ENCODE data around the gene STOML2. TPM values are rescaled to one million over a fixed set of nuclear protein-coding genes. Genes with fewer than 3 reads are reported as not detected.

Gene STOML2
- polyA plus RNA-seq, 1 donor (not counting 4 experiments of a cell fraction or from before 2014, with no cell fraction given) = 149 TPM

DNA sequence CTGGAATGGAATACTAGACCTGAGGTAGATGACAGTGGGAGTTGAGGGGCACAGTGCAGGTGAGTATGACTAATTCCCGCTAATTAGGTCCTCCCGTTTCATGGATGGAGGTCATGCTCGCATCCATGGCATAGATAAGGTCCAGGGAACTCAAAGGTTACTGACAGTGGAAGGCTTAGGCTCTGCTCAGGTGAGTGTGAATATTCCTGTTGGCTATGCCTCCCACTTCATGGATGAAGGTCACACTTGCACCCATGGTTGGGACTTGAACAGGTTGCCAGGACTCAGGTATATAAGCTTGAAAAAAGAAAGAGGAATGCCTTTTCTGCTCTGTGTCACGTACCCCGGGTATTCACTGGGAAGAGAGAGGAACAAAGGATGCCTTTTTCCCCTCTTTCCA is 39.1 kb upstream of the STOML2 start:
- Histone ChIP-seq H3K36me3 (ENCODE audit: control insufficient read depth in 2 of 2, extremely low read depth in 1 of 2, insufficient read depth in 2 of 2, low read length in 2 of 2) (no peaks in the 10 kb centered on the region), H3K4me3 (ENCODE audit: control insufficient read depth in 2 of 3, extremely low read depth in 1 of 3, insufficient read depth in 2 of 3, low read depth in 1 of 3, low read length in 3 of 3) (no peak overlapping the region), H3K4me2 (ENCODE audit: control insufficient read depth, extremely low read depth, insufficient read depth, low read depth, low read length) (no peak overlapping the region), H3K9ac (ENCODE audit: control insufficient read depth, extremely low read depth, insufficient read depth, low read length) (no peak overlapping the region), H3K79me2 (ENCODE audit: control insufficient read depth, insufficient read depth, low read length) (no peaks in the 10 kb centered on the region), H3K27me3 (ENCODE audit: control insufficient read depth, extremely low read depth, insufficient read depth, low read length) (no peaks in the 10 kb centered on the region), H3K27ac (ENCODE audit: control insufficient read depth, insufficient read depth, low read length) (no peak overlapping the region), H3K4me1 (ENCODE audit: control insufficient read depth, extremely low read depth, insufficient read depth, low read length) (no peaks in the 10 kb centered on the region), H2AFZ (ENCODE audit: control insufficient read depth, low read length) (no peak overlapping the region), H4K20me1 (ENCODE audit: control insufficient read depth, extremely low read depth, insufficient read depth, low read length) (no peaks in the 10 kb centered on the region), H3K9me1 (ENCODE audit: control insufficient read depth, extremely low read depth, insufficient read depth, low read length) (no peaks in the 10 kb centered on the region), H3K9me3 (ENCODE audit: control insufficient read depth, low read depth, low read length) (no peaks in the 10 kb centered on the region)
- TF ChIP-seq EZH2 (IDR thresholded peaks at IDR 0.05; ENCODE audit: low read length) = no peak
- TF ChIP-seq, protein P1, sequence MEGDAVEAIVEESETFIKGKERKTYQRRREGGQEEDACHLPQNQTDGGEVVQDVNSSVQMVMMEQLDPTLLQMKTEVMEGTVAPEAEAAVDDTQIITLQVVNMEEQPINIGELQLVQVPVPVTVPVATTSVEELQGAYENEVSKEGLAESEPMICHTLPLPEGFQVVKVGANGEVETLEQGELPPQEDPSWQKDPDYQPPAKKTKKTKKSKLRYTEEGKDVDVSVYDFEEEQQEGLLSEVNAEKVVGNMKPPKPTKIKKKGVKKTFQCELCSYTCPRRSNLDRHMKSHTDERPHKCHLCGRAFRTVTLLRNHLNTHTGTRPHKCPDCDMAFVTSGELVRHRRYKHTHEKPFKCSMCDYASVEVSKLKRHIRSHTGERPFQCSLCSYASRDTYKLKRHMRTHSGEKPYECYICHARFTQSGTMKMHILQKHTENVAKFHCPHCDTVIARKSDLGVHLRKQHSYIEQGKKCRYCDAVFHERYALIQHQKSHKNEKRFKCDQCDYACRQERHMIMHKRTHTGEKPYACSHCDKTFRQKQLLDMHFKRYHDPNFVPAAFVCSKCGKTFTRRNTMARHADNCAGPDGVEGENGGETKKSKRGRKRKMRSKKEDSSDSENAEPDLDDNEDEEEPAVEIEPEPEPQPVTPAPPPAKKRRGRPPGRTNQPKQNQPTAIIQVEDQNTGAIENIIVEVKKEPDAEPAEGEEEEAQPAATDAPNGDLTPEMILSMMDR (optimal IDR thresholded peaks at IDR 0.05 in 1 of 3, IDR thresholded peaks at IDR 0.05 in 1 of 3, conservative IDR thresholded peaks at IDR 0.05 in 1 of 3; ENCODE audit: extremely low read depth in 1 of 3, insufficient read depth in 2 of 3, low read length in 3 of 3) = no peak
- FAIRE-seq = no peak
- dilution Hi-C loops (cut with MboI; ENCODE audit: extremely low pct_ligation_motif_present, low sequenced_read_pairs) = no loop called here
- no peak for DNase-seq (ENCODE audit: low read depth, low spot score)

DNA sequence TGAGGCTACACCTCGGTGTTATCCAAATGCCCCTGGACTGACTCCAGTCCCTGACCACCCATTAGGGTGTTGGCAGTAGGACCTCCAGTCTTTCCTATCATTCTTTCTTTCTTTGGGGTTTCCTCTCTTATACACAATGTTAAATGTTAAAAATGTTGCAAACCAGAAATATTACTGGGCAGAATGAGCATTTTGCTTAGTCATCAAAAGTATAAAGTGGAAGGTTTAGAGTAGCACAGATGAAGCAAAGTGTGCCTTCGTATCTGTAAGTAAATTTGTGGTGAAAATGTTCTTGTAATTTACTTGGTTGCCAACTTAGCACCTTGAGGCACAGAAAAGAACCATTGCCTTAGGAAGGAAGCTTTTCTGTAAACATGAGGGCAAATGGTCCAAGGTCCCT is 37.2 kb upstream of the STOML2 start:
- H3K27me3 ChIP-seq (ENCODE audit: control insufficient read depth, extremely low read depth, insufficient read depth, low read length) = no peaks in the 10 kb centered on the region
- H3K36me3 ChIP-seq (ENCODE audit: control insufficient read depth in 2 of 2, extremely low read depth in 1 of 2, insufficient read depth in 2 of 2, low read length in 2 of 2) = no peaks in the 10 kb centered on the region
- no peak overlapping the region for H3K27ac ChIP-seq (ENCODE audit: control insufficient read depth, insufficient read depth, low read length)
- DNase-seq (ENCODE audit: low read depth, low spot score) = no peak
- no peak overlapping the region for H3K4me2 ChIP-seq (ENCODE audit: control insufficient read depth, extremely low read depth, insufficient read depth, low read depth, low read length)
- no peak for FAIRE-seq
- H3K9me1 ChIP-seq (ENCODE audit: control insufficient read depth, extremely low read depth, insufficient read depth, low read length) = no peaks in the 10 kb centered on the region
- no peaks in the 10 kb centered on the region for H3K4me1 ChIP-seq (ENCODE audit: control insufficient read depth, extremely low read depth, insufficient read depth, low read length)
- TF ChIP-seq EZH2 (IDR thresholded peaks at IDR 0.05; ENCODE audit: low read length) = no peak
- TF ChIP-seq, protein P1 (optimal IDR thresholded peaks at IDR 0.05 in 1 of 3, IDR thresholded peaks at IDR 0.05 in 1 of 3, conservative IDR thresholded peaks at IDR 0.05 in 1 of 3; ENCODE audit: extremely low read depth in 1 of 3, insufficient read depth in 2 of 3, low read length in 3 of 3) = no peak
- no peak overlapping the region for H3K4me3 ChIP-seq (ENCODE audit: control insufficient read depth in 2 of 3, extremely low read depth in 1 of 3, insufficient read depth in 2 of 3, low read depth in 1 of 3, low read length in 3 of 3)
- H3K79me2 ChIP-seq (ENCODE audit: control insufficient read depth, insufficient read depth, low read length) = no peaks in the 10 kb centered on the region
- dilution Hi-C loops (cut with MboI; ENCODE audit: extremely low pct_ligation_motif_present, low sequenced_read_pairs) = no loop called here
- H3K9me3 ChIP-seq (ENCODE audit: control insufficient read depth, low read depth, low read length) = no peaks in the 10 kb centered on the region
- no peak overlapping the region for H2AFZ ChIP-seq (ENCODE audit: control insufficient read depth, low read length)
- H4K20me1 ChIP-seq (ENCODE audit: control insufficient read depth, extremely low read depth, insufficient read depth, low read length) = no peaks in the 10 kb centered on the region
- H3K9ac ChIP-seq (ENCODE audit: control insufficient read depth, extremely low read depth, insufficient read depth, low read length) = no peak overlapping the region
